DMS79 treated with DMSO at 0.1 percent for 48 hours (cell line): ENCODE measurements around the gene MED23.
"Not testable (repeated sequence)": the region's sequence is repeated elsewhere in the genome, so short reads cannot be mapped to it uniquely, and the experiment has no call there.

Experiments used
- DNase-seq: peaks from one replicate; lab custom pipeline; 2025; lab: John Stamatoyannopoulos, UW

MED23 gene

GRCh38 chr6:131572686-131573415 is 55.2 kb downstream of the MED23 start, which contains the start of gene ARG1:
Gene ARG1 (plus strand): TSS chr6:131573226. CDS start chr6:131573283, 57 bp downstream.
- DNase-seq, result no peak

GRCh38 chr6:131568726-131569125 is 59.3 kb downstream of the MED23 start:
- no peak for DNase-seq

GRCh38 chr6:131565056-131565455 is 63.0 kb downstream of the MED23 start:
- no peak for DNase-seq

- DNase-seq, result no peak
Observed at GRCh38 chr6:131561925-131562707, 65.9 kb downstream of the MED23 start.

- DNase-seq, result no peak
Observed at GRCh38 chr6:131558922-131559321, 69.1 kb downstream of the MED23 start.

- no peak for DNase-seq
Observed at GRCh38 chr6:131555992-131556391, 72.0 kb downstream of the MED23 start.

GRCh38 chr6:131552572-131552971 is 75.5 kb downstream of the MED23 start:
- DNase-seq, result no peak

GRCh38 chr6:131551902-131552301 is 76.1 kb downstream of the MED23 start:
- DNase-seq, result no peak

- no peak for DNase-seq
Observed at GRCh38 chr6:131549811-131550210, 78.2 kb downstream of the MED23 start.

- DNase-seq, result no peak
Observed at GRCh38 chr6:131548441-131548840, 79.6 kb downstream of the MED23 start.

- no peak for DNase-seq
Observed at GRCh38 chr6:131547488-131547887, 80.6 kb downstream of the MED23 start.

GRCh38 chr6:131545317-131545716 is 82.7 kb downstream of the MED23 start:
- no peak for DNase-seq

- not testable (repeated sequence) for DNase-seq
Observed at GRCh38 chr6:131538615-131539014, 89.4 kb downstream of the MED23 start.

- DNase-seq, result no peak
Observed at GRCh38 chr6:131532580-131533039, 95.4 kb downstream of the MED23 start.

- not testable (repeated sequence) for DNase-seq
Observed at GRCh38 chr6:131531681-131532080, 96.4 kb downstream of the MED23 start.

GRCh38 chr6:131530936-131531335 is 97.1 kb downstream of the MED23 start:
- not testable (repeated sequence) for DNase-seq

- no peak for DNase-seq
Observed at GRCh38 chr6:131524695-131525336, 103.2 kb downstream of the MED23 start.

- DNase-seq, result no peak
Observed at GRCh38 chr6:131523988-131524673, 103.9 kb downstream of the MED23 start.
